Measurements from ENCODE around the gene MDM2. TPM values are rescaled to one million over a fixed set of nuclear protein-coding genes. Genes with fewer than 3 reads are reported as not detected.

MDM2 gene
- total RNA-seq, 1 donor from 2014 or later, result 85.1 TPM

DNA sequence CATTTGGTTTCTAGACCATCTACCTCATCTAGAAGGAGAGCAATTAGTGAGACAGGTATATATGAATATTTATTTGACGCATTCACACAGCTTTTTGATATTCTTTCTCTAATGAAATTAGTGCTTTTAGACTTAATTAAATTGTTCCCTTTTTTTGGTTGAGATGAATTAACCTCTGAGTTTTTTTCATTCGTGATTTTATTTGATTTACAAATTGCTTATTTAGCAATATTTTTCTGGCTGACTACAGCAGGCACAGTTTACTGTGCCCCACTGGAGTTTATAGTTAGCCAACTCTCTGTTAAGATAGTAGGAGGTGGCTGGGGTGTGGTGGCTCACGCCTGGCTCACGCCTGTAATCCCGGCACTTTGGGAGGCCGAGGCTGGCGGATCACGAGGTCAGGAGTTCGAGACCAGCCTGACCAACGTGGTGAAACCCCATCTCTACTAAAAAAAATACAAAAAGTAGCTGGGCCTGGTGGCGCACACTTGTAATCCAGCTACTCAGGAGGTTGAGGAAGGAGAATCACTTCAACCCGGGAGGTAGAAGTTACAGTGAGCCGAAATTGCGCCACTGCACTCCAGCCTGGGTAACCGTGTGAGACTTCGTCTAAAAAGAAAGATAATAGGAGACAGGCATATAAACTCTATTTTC is 16.7 kb downstream of the MDM2 start:
- Histone ChIP-seq H3K9me3 (ENCODE audit: control insufficient read depth in 3 of 3, low read length in 3 of 3) (no peaks in the 10 kb centered on the region), H3K27ac (ENCODE audit: low read depth, low read length) (no peak overlapping the region), H3K4me3 (ENCODE audit: low read length in 3 of 3) (no peak overlapping the region), H3K4me1 (ENCODE audit: control insufficient read depth in 3 of 3, insufficient read depth in 3 of 3, low read length in 3 of 3) (peaks cover 0 to 4% (median 0%) of the 10 kb centered on the region in 3 donors), H3K36me3 (ENCODE audit: control insufficient read depth in 3 of 3, insufficient read depth in 3 of 3, low read length in 3 of 3) (peaks cover 35 to 76% (median 64%) of the 10 kb centered on the region in 3 donors), H3K27me3 (ENCODE audit: control insufficient read depth in 3 of 3, insufficient read depth in 3 of 3, low read length in 3 of 3) (no peaks in the 10 kb centered on the region), H3K9ac (ENCODE audit: low read depth in 1 of 3, low read length in 3 of 3) (no peak overlapping the region)

DNA sequence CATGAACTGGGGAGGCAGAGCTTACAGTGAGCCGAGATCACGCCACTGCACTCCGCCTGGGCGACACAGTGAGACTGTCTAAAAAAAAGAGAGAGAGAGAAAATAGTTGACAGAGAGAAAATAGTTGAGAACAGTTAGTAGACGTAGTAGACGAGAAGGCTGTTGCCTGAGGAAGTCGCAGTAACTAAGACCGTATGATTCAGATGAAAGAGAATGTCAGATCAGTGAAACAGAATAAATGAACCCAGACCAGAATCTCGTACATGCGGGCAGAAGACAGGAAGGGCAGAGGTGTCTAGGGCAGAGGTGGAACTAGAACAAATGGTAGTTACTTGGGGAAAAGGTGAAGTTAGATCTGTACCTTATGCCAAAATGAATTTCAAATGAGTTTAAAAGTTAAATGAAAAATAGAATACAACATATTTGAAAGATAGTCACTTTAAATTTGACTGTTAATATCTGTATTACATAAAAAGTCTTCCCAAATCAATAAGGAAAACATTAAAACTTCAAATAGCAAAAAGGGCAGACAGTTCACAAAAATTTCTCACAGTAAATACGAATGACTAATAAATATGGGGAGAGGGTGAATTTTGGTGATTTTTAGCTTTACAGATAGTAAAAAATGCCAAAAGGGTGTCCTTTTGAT is 17.7 kb downstream of the MDM2 start:
- H3K36me3 ChIP-seq (ENCODE audit: control insufficient read depth in 3 of 3, insufficient read depth in 3 of 3, low read length in 3 of 3), result peaks cover 32 to 78% (median 57%) of the 10 kb centered on the region in 3 donors
- no peaks in the 10 kb centered on the region for H3K27me3 ChIP-seq (ENCODE audit: control insufficient read depth in 3 of 3, insufficient read depth in 3 of 3, low read length in 3 of 3)
- no peaks in the 10 kb centered on the region for H3K9me3 ChIP-seq (ENCODE audit: control insufficient read depth in 3 of 3, low read length in 3 of 3)
- no peak overlapping the region for H3K4me3 ChIP-seq (ENCODE audit: low read length in 3 of 3)
- no peak overlapping the region for H3K9ac ChIP-seq (ENCODE audit: low read depth in 1 of 3, low read length in 3 of 3)
- H3K27ac ChIP-seq (ENCODE audit: low read depth, low read length), result no peak overlapping the region
- H3K4me1 ChIP-seq (ENCODE audit: control insufficient read depth in 3 of 3, insufficient read depth in 3 of 3, low read length in 3 of 3), result peaks cover 0 to 4% (median 0%) of the 10 kb centered on the region in 3 donors

DNA sequence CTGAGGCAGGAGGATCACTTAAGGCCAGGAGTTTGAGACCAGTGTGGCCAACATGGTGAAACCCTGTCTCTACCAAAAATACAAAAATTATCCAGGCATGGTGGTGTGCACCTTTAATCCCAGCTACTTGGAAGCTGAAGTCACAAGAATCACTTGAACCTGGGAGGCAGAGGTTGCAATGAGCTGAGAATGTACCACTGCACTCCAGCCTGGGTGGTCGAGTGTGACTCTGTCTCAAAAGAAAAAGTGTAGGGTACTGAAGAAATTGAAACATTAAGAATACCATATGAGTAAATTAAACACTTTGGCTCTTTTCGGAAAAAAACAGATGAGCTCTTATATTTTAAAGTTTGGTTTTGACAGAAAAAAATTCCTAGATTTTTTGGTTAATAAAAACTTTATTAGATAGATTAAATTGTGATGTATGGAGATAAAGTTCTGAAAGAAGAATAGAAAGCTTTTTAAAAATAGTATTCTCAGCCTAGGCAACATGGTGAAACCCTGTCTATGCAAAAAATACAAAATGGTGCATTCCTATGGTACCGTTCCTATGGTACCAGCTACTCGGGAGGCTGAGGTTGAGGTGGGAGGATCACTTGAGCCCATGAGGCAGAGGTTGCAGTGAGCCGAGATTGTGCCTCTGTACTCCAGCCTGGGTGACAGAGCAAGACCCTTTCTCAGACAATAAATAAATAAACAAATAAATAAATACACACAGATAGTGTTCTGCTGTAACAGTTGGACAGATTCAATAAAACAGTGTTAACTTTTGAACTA is 20.1 kb downstream of the MDM2 start:
- no peak overlapping the region for H3K9ac ChIP-seq (ENCODE audit: low read depth in 1 of 3, low read length in 3 of 3)
- H3K36me3 ChIP-seq (ENCODE audit: control insufficient read depth in 3 of 3, insufficient read depth in 3 of 3, low read length in 3 of 3), result peaks cover 27 to 74% (median 58%) of the 10 kb centered on the region in 3 donors
- H3K27me3 ChIP-seq (ENCODE audit: control insufficient read depth in 3 of 3, insufficient read depth in 3 of 3, low read length in 3 of 3), result no peaks in the 10 kb centered on the region
- H3K9me3 ChIP-seq (ENCODE audit: control insufficient read depth in 3 of 3, low read length in 3 of 3), result no peaks in the 10 kb centered on the region
- no peak overlapping the region for H3K27ac ChIP-seq (ENCODE audit: low read depth, low read length)
- no peak overlapping the region for H3K4me3 ChIP-seq (ENCODE audit: low read length in 3 of 3)
- H3K4me1 ChIP-seq (ENCODE audit: control insufficient read depth in 3 of 3, insufficient read depth in 3 of 3, low read length in 3 of 3), result no peaks in the 10 kb centered on the region

DNA sequence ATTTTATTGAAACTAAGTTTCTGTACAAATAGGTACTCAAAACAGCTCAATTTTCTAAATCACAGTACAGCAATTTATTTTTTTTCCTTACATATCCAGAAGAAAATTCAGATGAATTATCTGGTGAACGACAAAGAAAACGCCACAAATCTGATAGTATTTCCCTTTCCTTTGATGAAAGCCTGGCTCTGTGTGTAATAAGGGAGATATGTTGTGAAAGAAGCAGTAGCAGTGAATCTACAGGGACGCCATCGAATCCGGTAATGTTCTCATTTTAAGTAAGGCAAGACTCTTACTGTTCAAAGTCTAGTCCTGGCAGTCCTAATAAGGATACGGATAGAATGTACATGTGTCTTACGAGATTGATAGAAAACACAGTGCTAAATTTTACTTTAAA is 20.7 kb downstream of the MDM2 start:
- Histone ChIP-seq H3K4me3 (ENCODE audit: low read length in 3 of 3) (no peak overlapping the region), H3K27me3 (ENCODE audit: control insufficient read depth in 3 of 3, insufficient read depth in 3 of 3, low read length in 3 of 3) (no peaks in the 10 kb centered on the region), H3K9me3 (ENCODE audit: control insufficient read depth in 3 of 3, low read length in 3 of 3) (no peaks in the 10 kb centered on the region), H3K27ac (ENCODE audit: low read depth, low read length) (no peak overlapping the region), H3K9ac (ENCODE audit: low read depth in 1 of 3, low read length in 3 of 3) (no peak overlapping the region), H3K36me3 (ENCODE audit: control insufficient read depth in 3 of 3, insufficient read depth in 3 of 3, low read length in 3 of 3) (peaks cover 28 to 74% (median 55%) of the 10 kb centered on the region in 3 donors), H3K4me1 (ENCODE audit: control insufficient read depth in 3 of 3, insufficient read depth in 3 of 3, low read length in 3 of 3) (no peaks in the 10 kb centered on the region)

DNA sequence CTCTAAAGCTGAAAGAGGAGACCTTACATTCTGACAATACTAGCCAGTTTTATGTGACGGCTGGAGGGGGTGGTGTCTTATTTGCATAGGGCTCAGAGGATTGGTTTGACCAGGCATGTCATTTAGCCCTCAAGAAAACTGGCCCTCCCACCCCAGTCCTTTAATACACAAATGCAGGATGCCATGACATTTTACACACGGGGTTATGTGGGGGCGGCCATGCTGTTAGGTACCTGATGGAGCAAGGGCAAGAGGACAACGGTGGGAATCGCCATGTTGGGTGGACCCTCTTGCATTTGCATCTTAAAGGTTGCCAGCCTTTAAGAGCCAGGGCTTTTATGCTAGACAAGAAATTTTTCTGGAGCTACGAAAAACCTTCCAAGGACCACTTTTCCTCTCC is 23.3 kb downstream of the MDM2 start:
- no peak overlapping the region for H3K9ac ChIP-seq (ENCODE audit: low read depth in 1 of 3, low read length in 3 of 3)
- H3K27me3 ChIP-seq (ENCODE audit: control insufficient read depth in 3 of 3, insufficient read depth in 3 of 3, low read length in 3 of 3), result no peaks in the 10 kb centered on the region
- no peak overlapping the region for H3K27ac ChIP-seq (ENCODE audit: low read depth, low read length)
- no peak overlapping the region for H3K4me3 ChIP-seq (ENCODE audit: low read length in 3 of 3)
- H3K9me3 ChIP-seq (ENCODE audit: control insufficient read depth in 3 of 3, low read length in 3 of 3), result no peaks in the 10 kb centered on the region
- no peaks in the 10 kb centered on the region for H3K4me1 ChIP-seq (ENCODE audit: control insufficient read depth in 3 of 3, insufficient read depth in 3 of 3, low read length in 3 of 3)
- peaks cover 24 to 61% (median 46%) of the 10 kb centered on the region in 3 donors for H3K36me3 ChIP-seq (ENCODE audit: control insufficient read depth in 3 of 3, insufficient read depth in 3 of 3, low read length in 3 of 3)

DNA sequence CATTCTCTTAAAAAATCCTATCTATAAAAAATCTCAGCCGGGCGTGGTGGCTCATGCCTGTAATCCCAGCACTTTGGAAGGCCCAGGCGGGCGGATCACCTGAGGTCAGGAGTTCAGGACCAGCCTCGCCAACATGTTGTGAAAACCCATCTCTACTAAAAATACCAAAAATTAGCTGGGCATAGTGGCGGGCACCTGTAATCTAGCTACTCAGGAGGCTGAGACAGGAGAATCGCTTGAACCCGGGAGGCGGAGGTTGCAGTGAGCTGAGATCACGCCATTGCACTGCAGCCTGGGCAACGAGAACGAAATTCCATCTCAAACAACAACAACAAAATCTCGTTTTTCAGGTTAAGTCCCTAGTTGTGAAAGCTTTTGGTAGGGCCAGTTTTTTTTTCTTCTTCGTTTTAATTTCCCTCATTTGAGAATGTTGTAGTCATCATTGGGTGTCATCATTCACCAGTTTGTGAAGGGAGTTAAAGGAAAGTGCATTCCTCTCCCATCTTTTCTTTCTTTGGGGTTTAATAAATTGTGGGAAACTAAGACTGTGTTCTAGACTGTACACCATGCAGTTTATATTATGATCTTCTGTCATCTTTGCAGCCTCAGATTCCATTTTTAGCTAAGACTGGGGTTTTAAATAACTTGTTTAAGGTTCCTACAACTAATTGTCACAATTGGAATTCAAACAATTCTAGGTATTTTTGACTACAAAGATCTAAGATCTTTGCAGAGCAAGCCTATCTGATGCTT is 23.9 kb downstream of the MDM2 start:
- Histone ChIP-seq H3K27me3 (ENCODE audit: control insufficient read depth in 3 of 3, insufficient read depth in 3 of 3, low read length in 3 of 3) (no peaks in the 10 kb centered on the region), H3K9ac (ENCODE audit: low read depth in 1 of 3, low read length in 3 of 3) (no peak overlapping the region), H3K4me3 (ENCODE audit: low read length in 3 of 3) (no peak overlapping the region), H3K36me3 (ENCODE audit: control insufficient read depth in 3 of 3, insufficient read depth in 3 of 3, low read length in 3 of 3) (peaks cover 21 to 59% (median 49%) of the 10 kb centered on the region in 3 donors), H3K4me1 (ENCODE audit: control insufficient read depth in 3 of 3, insufficient read depth in 3 of 3, low read length in 3 of 3) (no peaks in the 10 kb centered on the region), H3K27ac (ENCODE audit: low read depth, low read length) (no peak overlapping the region), H3K9me3 (ENCODE audit: control insufficient read depth in 3 of 3, low read length in 3 of 3) (no peaks in the 10 kb centered on the region)

DNA sequence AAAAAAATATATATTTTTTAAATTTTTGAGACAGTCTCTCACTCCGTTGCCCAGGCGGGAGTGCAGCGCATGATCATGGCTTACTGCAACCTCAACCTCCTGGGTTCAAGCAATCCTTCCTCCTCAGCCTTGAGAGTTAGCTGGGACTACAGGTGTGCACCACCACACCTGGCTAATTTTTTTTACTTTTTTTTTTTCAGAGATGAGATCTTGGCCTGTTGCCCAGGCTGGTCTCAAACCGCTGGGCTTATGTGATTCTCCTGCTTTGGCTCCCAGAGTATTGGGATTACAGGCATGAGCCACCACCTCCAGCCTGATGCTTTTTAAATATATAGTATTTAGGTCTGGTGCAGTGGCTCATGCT is 24.5 kb downstream of the MDM2 start:
- Histone ChIP-seq H3K4me3 (ENCODE audit: low read length in 3 of 3) (no peak overlapping the region), H3K4me1 (ENCODE audit: control insufficient read depth in 3 of 3, insufficient read depth in 3 of 3, low read length in 3 of 3) (no peaks in the 10 kb centered on the region), H3K9ac (ENCODE audit: low read depth in 1 of 3, low read length in 3 of 3) (no peak overlapping the region), H3K27me3 (ENCODE audit: control insufficient read depth in 3 of 3, insufficient read depth in 3 of 3, low read length in 3 of 3) (no peaks in the 10 kb centered on the region), H3K9me3 (ENCODE audit: control insufficient read depth in 3 of 3, low read length in 3 of 3) (no peaks in the 10 kb centered on the region), H3K27ac (ENCODE audit: low read depth, low read length) (no peak overlapping the region), H3K36me3 (ENCODE audit: control insufficient read depth in 3 of 3, insufficient read depth in 3 of 3, low read length in 3 of 3) (peaks cover 26 to 59% (median 50%) of the 10 kb centered on the region in 3 donors)

DNA sequence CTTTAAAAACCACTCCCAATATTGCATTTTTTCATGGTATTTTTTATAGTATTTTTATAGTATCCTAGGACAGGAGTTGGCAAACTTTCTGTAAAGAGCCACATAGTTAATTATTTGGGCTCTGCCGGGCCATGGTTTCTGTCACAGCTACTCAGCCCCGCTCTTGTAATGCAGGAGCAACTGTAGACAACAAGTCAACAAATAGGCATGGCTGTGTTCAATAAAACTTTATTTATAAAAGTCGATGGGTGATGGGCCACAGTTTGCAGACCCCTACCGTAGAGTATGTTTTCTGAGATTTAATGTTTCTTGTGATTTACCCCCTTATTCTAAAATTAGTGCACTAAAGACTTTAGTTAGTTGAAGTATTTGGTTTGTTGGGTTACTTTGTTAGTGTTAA is 25.5 kb downstream of the MDM2 start:
- Histone ChIP-seq H3K27ac (ENCODE audit: low read depth, low read length) (no peak overlapping the region), H3K4me3 (ENCODE audit: low read length in 3 of 3) (no peak overlapping the region), H3K4me1 (ENCODE audit: control insufficient read depth in 3 of 3, insufficient read depth in 3 of 3, low read length in 3 of 3) (no peaks in the 10 kb centered on the region), H3K27me3 (ENCODE audit: control insufficient read depth in 3 of 3, insufficient read depth in 3 of 3, low read length in 3 of 3) (no peaks in the 10 kb centered on the region), H3K9me3 (ENCODE audit: control insufficient read depth in 3 of 3, low read length in 3 of 3) (no peaks in the 10 kb centered on the region), H3K36me3 (ENCODE audit: control insufficient read depth in 3 of 3, insufficient read depth in 3 of 3, low read length in 3 of 3) (peaks cover 26 to 62% (median 50%) of the 10 kb centered on the region in 3 donors), H3K9ac (ENCODE audit: low read depth in 1 of 3, low read length in 3 of 3) (no peak overlapping the region)

DNA sequence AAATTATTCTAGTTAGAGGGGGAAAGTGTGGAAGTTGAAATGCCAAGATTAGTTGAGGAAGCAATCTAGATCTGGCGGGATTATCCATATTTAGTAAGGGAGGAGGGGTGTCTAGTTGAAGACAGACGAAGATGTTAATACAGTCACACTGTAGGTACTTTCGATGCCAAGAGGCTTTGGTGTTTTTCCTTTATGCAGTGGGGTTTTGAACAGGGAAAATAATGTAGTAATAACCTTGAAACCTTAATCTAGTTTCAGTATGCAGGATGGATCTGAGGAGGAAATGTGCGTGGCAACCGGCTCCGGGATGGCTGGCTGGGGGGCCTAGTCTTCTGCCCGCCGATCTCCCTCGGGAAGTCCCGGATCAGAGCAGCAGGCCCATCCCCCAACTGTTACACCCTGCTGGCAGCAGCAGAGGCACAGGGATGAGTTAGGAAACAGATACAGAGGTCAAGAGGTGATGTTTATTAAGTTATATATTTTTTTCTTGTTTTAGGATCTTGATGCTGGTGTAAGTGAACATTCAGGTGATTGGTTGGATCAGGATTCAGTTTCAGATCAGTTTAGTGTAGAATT is 27.4 kb downstream of the MDM2 start:
- H3K27ac ChIP-seq (ENCODE audit: low read depth, low read length), result no peak overlapping the region
- H3K27me3 ChIP-seq (ENCODE audit: control insufficient read depth in 3 of 3, insufficient read depth in 3 of 3, low read length in 3 of 3), result no peaks in the 10 kb centered on the region
- no peak overlapping the region for H3K9ac ChIP-seq (ENCODE audit: low read depth in 1 of 3, low read length in 3 of 3)
- peaks cover 24 to 60% (median 50%) of the 10 kb centered on the region in 3 donors for H3K36me3 ChIP-seq (ENCODE audit: control insufficient read depth in 3 of 3, insufficient read depth in 3 of 3, low read length in 3 of 3)
- H3K9me3 ChIP-seq (ENCODE audit: control insufficient read depth in 3 of 3, low read length in 3 of 3), result no peaks in the 10 kb centered on the region
- no peaks in the 10 kb centered on the region for H3K4me1 ChIP-seq (ENCODE audit: control insufficient read depth in 3 of 3, insufficient read depth in 3 of 3, low read length in 3 of 3)
- H3K4me3 ChIP-seq (ENCODE audit: low read length in 3 of 3), result no peak overlapping the region

Data from skeletal muscle tissue (tissue), 4 donors.